Mucosa of stomach (tissue), 1 donor: ENCODE results near the gene RTTN.

ENCODE experiments used
- H3K27me3 ChIP-seq: one replicate; pipeline ENCODE4 v1.7.0; 2013; ENCODE audit warnings: mild to moderate bottlenecking, low read length; ENCODE audit not compliant: control insufficient read depth, insufficient read depth
- H3K36me3 ChIP-seq: one replicate; pipeline ENCODE4 v1.7.0; 2013; ENCODE audit warnings: low read length; ENCODE audit not compliant: control insufficient read depth, insufficient read depth
- H3K4me1 ChIP-seq: one replicate; pipeline ENCODE4 v1.7.0; 2013; ENCODE audit warnings: mild to moderate bottlenecking, low read length; ENCODE audit not compliant: control insufficient read depth, insufficient read depth
- H3K4me3 ChIP-seq: one replicate; pipeline ENCODE4 v1.7.0; 2013; ENCODE audit warnings: low read length
- H3K9ac ChIP-seq: one replicate; pipeline ENCODE4 v1.7.0; 2013; ENCODE audit warnings: mild to moderate bottlenecking, low read length, moderate library complexity
- H3K9me3 ChIP-seq: one replicate; pipeline ENCODE4 v1.7.0; 2013; ENCODE audit warnings: mild to moderate bottlenecking, low read length, moderate library complexity; ENCODE audit not compliant: control insufficient read depth
- donor health status: Pancreatic carcinoma.

Gene RTTN

DNA sequence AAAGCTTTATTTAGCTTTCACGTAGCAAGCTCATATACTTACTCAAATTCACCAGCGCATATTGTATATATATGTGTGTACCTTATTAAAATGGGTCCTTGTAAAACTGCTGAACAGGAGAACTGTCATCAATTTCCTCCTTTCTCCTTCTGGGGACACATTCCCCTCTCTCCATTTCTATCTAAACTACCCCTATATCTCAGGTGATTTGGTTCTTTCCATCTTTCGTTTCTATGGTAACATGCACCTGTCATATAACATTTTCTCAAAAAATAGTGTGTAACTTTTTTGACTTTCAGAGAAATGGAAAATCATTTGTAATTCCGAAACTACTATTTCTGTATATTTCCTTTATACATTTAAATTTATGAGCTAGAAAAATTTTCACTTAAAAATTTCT is 174.3 kb downstream of the RTTN start:
- H3K4me3 ChIP-seq = no peak overlapping the region
- no peaks in the 10 kb centered on the region for H3K27me3 ChIP-seq

DNA sequence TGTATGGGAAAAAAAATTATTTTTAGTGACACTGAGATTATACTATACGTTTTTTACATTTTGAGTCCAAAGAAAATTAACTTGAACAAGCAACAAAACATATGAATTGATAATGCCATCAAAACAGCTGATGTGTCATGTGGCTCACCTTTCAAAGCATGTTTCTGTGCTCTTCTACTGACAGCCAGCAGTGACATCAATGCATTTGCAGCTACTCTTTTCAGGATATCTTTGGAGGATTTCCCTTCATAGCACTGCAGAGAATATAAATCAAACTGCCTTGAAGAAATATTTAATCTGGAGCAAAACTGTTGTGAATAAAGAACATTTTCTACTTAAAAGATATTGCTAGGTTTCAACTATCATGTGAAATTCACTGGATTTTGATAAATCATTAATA is 174.8 kb downstream of the RTTN start:
- Histone ChIP-seq H3K36me3 (no peaks in the 10 kb centered on the region), H3K9me3 (no peaks in the 10 kb centered on the region), H3K4me3 (no peak overlapping the region), H3K9ac (no peak overlapping the region), H3K4me1 (no peaks in the 10 kb centered on the region), H3K27me3 (no peaks in the 10 kb centered on the region)

More for the DNA sequence above, 174.3 kb downstream of the RTTN start:
- Histone ChIP-seq H3K36me3 (no peaks in the 10 kb centered on the region), H3K9me3 (no peaks in the 10 kb centered on the region), H3K4me1 (no peaks in the 10 kb centered on the region), H3K9ac (no peak overlapping the region)

DNA sequence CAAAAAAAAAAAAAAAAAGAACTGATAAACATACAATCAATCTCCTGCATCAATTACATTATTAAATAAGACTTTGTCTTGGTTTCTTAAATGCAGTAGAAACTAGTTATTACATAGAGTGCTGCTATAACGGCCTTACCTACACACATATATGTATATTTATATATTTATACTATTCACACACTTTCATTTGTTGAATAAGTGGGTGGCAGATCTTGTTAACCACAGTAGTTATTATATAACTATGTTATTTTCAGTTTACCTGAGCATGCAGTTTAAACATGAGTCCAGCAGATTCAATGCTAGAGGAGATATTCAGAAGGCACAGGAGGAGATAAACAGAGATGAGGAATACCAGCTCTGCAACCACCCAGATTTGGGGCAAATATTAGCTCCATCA is 176.3 kb downstream of the RTTN start:
- Histone ChIP-seq H3K27me3 (no peaks in the 10 kb centered on the region), H3K4me1 (no peaks in the 10 kb centered on the region), H3K9me3 (no peaks in the 10 kb centered on the region), H3K9ac (no peak overlapping the region), H3K4me3 (no peak overlapping the region), H3K36me3 (no peaks in the 10 kb centered on the region)

- Histone ChIP-seq H3K9me3 (no peaks in the 10 kb centered on the region), H3K9ac (no peak overlapping the region), H3K27me3 (no peaks in the 10 kb centered on the region), H3K36me3 (no peaks in the 10 kb centered on the region), H3K4me1 (no peaks in the 10 kb centered on the region), H3K4me3 (no peak overlapping the region)
Measured at GRCh38 chr18:70028734-70029133, 176.8 kb downstream of the RTTN start.

GRCh38 chr18:70028084-70028483 is 177.4 kb downstream of the RTTN start:
- H3K27me3 ChIP-seq = no peaks in the 10 kb centered on the region
- no peaks in the 10 kb centered on the region for H3K4me1 ChIP-seq
- no peaks in the 10 kb centered on the region for H3K9me3 ChIP-seq
- no peak overlapping the region for H3K9ac ChIP-seq
- H3K4me3 ChIP-seq = no peak overlapping the region
- H3K36me3 ChIP-seq = no peaks in the 10 kb centered on the region

DNA sequence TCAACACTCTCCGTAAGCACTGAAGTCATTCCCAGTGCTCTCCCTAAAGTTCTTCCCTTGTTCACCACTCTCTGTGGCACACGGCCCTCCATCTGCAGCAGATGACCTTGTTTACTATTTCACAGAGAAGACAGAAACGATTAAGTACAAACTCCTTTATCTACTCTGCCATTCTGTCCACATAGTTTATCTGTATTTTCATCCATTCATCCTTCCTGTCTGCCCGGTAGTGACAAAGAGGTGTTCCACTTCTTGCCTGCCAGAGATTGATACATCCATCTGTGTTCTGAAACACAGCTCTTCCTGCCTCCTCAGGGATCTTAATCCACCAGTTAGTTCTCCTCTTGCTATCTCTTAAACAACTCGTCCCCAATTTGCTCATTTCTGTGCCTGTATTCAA is 179.9 kb downstream of the RTTN start:
- no peaks in the 10 kb centered on the region for H3K4me1 ChIP-seq
- no peaks in the 10 kb centered on the region for H3K27me3 ChIP-seq
- no peaks in the 10 kb centered on the region for H3K9me3 ChIP-seq
- no peak overlapping the region for H3K4me3 ChIP-seq
- H3K36me3 ChIP-seq = no peaks in the 10 kb centered on the region
- H3K9ac ChIP-seq = no peak overlapping the region

- Histone ChIP-seq H3K4me1 (no peaks in the 10 kb centered on the region), H3K9ac (no peak overlapping the region), H3K36me3 (no peaks in the 10 kb centered on the region), H3K27me3 (no peaks in the 10 kb centered on the region), H3K9me3 (no peaks in the 10 kb centered on the region), H3K4me3 (no peak overlapping the region)
Measured at GRCh38 chr18:70024829-70025228, 180.7 kb downstream of the RTTN start.

DNA sequence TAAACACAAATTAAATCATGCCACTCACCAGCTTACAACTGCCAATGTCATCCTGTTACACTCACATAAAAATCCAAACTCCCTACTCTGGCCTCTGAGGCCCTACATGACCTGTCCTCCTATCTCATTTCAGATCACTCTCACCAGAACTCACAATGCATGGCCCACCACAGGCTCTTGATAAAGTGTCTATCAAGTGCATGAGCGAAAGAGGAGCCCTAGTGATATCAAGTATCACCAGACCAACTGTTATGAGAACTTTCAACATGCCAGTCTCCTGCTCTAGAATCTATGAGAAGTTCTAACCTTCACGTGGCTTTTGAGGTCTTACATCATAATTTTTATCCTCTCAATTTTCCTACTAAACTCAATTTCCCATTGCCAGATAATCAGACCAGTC is 181.4 kb downstream of the RTTN start:
- Histone ChIP-seq H3K36me3 (no peaks in the 10 kb centered on the region), H3K27me3 (no peaks in the 10 kb centered on the region), H3K4me1 (no peaks in the 10 kb centered on the region), H3K4me3 (no peak overlapping the region), H3K9me3 (no peaks in the 10 kb centered on the region), H3K9ac (no peak overlapping the region)

GRCh38 chr18:70022636-70023035 is 182.9 kb downstream of the RTTN start:
- Histone ChIP-seq H3K9ac (no peak overlapping the region), H3K4me1 (no peaks in the 10 kb centered on the region), H3K36me3 (no peaks in the 10 kb centered on the region), H3K27me3 (no peaks in the 10 kb centered on the region), H3K4me3 (no peak overlapping the region), H3K9me3 (no peaks in the 10 kb centered on the region)

DNA sequence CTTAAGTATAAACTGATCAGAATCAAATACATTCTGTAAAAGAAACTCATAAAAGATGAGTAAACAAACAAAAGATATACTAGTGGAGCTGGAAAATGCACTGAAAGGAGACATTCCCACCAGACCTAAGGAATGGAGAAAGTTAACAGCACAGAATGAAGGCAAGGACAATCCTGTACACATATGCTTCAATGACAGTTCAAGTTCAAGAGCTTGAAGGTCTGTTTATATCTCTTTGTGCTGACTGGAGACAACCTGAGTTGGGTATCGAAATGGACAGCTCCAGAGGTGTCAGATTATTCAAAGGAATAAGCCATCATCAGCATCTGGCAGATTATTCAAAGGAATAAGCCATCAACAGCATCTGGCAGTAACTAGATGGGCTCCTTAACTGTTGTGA is 184.0 kb downstream of the RTTN start:
- H3K4me1 ChIP-seq = no peaks in the 10 kb centered on the region
- no peak overlapping the region for H3K9ac ChIP-seq
- H3K27me3 ChIP-seq = no peaks in the 10 kb centered on the region
- H3K36me3 ChIP-seq = no peaks in the 10 kb centered on the region
- H3K4me3 ChIP-seq = no peak overlapping the region
- no peaks in the 10 kb centered on the region for H3K9me3 ChIP-seq

DNA sequence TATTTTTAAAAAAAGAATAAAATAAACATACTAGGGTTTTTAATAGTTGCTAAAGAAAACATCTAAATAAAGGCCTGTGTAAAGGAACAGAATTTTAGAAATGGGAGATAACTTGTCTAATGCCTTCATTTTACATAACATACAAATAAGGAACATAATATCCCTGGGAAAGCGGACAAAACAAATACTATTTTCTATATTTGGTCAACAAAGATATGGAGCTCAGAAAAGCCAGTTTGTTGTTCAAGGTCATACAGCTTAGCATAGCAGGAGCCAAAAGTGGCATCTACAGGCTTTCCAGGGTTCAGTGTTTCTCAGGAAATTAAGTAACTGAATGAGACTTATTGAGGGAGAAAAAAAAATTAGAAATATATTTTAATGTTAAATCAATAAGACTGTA is 184.4 kb downstream of the RTTN start:
- no peak overlapping the region for H3K9ac ChIP-seq
- no peaks in the 10 kb centered on the region for H3K9me3 ChIP-seq
- no peak overlapping the region for H3K4me3 ChIP-seq
- H3K4me1 ChIP-seq = no peaks in the 10 kb centered on the region
- H3K36me3 ChIP-seq = no peaks in the 10 kb centered on the region
- H3K27me3 ChIP-seq = no peaks in the 10 kb centered on the region

DNA sequence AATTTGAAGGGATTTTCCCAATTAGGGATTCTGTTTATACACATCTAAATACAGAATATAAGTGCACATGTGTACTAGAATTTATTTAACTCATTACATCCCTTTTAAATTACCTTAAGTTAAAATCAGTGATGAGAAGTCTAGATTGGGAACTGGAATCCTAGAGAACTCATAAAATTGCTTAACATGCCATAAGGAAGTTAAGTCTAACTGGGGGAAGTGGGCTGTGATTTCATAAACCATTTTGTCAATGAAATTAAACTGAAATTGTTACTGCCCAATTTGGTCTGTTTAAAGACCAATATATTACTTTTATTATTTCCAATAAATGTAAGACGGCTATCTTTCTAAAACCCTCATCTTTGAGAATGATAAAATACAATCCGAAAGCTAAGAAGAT is 185.5 kb downstream of the RTTN start:
- H3K36me3 ChIP-seq = no peaks in the 10 kb centered on the region
- no peaks in the 10 kb centered on the region for H3K4me1 ChIP-seq
- no peaks in the 10 kb centered on the region for H3K27me3 ChIP-seq
- H3K9ac ChIP-seq = no peak overlapping the region
- H3K9me3 ChIP-seq = no peaks in the 10 kb centered on the region
- H3K4me3 ChIP-seq = no peak overlapping the region

DNA sequence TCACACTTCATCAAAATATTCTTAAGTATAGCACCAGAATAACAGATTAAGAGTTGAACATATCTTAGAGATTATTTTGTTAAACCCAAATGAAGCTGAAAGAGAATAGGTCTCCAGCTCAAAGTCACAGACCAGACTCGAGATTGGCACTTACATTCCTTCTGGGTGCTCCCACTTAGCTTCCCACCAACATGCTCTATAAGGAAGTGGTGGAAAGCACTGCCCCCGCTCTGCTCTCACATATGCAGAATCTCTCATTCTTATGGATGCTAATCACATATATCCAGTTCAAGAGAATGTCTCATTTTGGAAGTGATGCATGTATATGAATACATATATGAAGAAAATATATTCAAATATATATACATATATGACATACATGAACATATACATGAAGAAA is 186.4 kb downstream of the RTTN start:
- Histone ChIP-seq H3K9me3 (no peaks in the 10 kb centered on the region), H3K36me3 (no peaks in the 10 kb centered on the region), H3K9ac (no peak overlapping the region), H3K4me1 (no peaks in the 10 kb centered on the region), H3K4me3 (no peak overlapping the region), H3K27me3 (no peaks in the 10 kb centered on the region)
